Epithelial cell of esophagus (primary cell): ENCODE data around the gene RGS3.

ENCODE experiments used
- DNase-seq: peaks from one replicate; pipeline ENCODE4 v3.0.0; 2010; ENCODE audit warnings: low read depth
- H3K4me3 ChIP-seq: 2 replicates; pipeline ENCODE4 v1.5.1; 2011; ENCODE audit warnings: mild to moderate bottlenecking, low read length, control low read depth
- TF ChIP-seq, protein P1 (sequence below): IDR thresholded peaks from 2 replicates; pipeline ENCODE4 v1.5.1; 2011; ENCODE audit warnings: low read depth, mild to moderate bottlenecking, low read length, control low read depth, inconsistent platforms; ENCODE audit not compliant: insufficient read depth; ENCODE audit errors: missing control alignments

The RGS3 gene

DNA sequence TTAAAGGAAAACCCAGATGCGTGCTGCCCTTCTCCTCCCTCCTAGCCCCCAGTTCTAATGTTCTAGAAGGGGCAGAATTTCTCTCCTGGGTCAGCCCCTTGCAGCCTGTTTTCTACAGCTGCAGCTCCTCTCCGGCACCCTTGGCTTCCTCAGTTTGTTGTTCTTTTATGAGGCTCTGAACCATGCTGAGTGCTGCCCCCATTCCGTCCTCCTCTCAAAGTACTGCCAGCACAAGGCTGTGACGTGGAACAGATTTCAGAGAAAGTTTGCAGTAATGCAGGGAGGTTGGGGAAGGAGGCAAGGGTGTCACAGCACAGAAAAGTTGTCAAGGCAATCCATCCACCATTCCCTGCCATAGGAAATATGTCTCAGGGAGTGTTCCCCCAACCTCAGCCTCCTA lies 63.3 kb downstream of the RGS3 start:
- DNase-seq, result no peak
- TF ChIP-seq, protein P1, sequence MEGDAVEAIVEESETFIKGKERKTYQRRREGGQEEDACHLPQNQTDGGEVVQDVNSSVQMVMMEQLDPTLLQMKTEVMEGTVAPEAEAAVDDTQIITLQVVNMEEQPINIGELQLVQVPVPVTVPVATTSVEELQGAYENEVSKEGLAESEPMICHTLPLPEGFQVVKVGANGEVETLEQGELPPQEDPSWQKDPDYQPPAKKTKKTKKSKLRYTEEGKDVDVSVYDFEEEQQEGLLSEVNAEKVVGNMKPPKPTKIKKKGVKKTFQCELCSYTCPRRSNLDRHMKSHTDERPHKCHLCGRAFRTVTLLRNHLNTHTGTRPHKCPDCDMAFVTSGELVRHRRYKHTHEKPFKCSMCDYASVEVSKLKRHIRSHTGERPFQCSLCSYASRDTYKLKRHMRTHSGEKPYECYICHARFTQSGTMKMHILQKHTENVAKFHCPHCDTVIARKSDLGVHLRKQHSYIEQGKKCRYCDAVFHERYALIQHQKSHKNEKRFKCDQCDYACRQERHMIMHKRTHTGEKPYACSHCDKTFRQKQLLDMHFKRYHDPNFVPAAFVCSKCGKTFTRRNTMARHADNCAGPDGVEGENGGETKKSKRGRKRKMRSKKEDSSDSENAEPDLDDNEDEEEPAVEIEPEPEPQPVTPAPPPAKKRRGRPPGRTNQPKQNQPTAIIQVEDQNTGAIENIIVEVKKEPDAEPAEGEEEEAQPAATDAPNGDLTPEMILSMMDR, result no peak

DNA sequence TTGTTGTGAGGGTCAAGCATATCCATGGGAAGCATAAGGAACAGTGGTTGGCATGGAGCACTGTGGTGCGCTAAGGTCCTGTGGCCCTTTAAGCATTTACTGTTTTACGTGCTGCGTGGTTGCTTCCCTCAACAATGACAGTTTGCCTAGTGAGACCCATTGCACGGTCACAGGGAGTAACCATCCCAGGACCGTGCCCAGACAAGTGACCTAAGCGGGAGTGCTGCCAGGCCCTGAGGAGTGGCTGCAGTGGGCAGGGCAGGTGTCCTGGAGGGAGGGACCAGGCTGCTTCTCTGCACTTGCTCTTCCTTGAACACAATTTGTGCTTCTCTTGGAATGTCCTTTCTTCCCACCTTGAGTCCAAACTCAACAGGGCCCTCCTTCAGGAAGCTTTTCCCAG lies 64.6 kb downstream of the RGS3 start:
- TF ChIP-seq, protein P1, result no peak
- DNase-seq, result peak; percentile 17
- H3K4me3 ChIP-seq, result no peak overlapping the region

More for the DNA sequence above, 63.3 kb downstream of the RGS3 start:
- H3K4me3 ChIP-seq, result no peak overlapping the region

DNA sequence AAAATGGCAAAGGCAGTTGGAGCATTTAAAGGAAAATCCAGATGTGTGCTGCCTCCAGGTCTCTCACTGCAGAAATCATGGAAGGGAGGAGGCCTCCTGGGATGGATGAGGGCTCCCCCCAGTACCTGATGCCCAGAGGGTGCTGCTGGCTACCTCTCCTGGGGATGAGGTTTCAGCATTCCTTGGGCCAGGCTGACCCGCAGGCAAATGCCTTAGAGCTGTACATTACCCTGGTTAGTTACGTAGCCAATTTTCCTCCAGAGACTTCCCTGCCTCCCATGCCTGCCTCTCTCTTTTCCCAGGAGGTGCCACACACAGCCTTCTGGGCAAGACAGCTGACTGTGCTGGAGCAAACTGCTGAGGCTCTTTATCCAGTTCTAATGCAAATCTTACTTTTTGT lies 65.3 kb downstream of the RGS3 start:
- no peak overlapping the region for H3K4me3 ChIP-seq
- TF ChIP-seq, protein P1, result no peak
- no peak for DNase-seq

DNA sequence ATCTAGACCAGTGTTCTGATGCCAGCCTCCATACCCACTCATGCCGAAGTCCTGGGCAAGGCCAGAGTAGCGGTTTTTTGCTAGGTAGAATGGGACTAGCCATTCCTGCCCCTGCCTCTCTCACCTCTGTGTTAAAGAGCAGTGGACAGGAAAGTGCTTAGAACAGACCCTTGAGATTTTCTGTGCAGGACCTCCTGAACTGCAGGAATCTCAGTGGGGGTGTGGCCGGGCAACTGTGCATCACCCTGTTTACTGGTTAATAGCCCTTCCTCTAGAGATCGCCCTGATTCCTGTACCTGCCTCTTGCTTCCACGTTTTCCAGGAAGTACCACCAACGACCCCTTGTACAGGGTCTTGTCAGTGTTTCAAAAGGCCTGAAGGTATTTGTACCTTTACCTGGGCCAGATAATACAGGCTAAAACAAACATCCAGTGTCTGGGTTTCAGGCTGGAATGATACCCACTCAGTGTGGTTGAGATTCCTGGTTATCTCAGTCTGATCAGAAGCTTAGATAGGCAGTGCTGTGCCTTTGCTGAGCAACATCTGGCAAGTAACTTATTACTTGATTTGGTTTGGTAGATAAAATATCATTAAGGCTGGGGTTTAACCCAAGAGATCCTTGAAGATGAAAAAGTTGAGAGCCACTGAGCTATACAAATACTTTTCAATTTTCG lies 65.9 kb downstream of the RGS3 start:
- DNase-seq, result no peak
- TF ChIP-seq, protein P1, result no peak
- no peak overlapping the region for H3K4me3 ChIP-seq

DNA sequence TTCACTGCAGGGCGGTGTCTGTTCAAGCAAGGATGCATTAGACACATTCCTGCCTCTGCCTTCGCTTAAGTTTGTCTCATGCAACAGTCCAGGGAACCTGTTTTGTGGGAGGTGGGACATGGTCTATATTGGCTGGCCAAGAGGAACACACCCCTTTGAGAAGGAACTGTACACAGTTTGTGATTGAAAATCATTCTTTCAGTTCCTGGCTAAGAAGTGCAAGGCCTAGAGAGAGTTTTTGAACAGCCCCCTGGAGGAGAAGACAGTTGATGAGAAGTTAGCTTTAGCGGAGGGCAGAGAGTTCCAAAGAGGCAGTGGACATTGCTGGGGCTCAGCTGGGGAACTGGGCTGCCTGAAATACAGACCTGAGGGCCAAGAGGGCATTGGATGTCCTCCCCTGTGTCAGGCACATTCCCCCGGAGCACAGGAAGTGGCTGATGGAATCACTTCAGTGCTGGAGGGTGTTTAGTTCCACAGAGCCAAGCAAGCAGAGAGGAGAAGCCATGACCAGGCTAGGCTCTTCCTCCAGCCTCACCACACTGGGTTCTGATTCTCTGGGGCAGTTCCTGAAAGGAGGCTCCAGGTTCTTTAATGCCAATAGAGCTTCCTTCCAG lies 66.6 kb downstream of the RGS3 start:
- TF ChIP-seq, protein P1, result no peak
- H3K4me3 ChIP-seq, result no peak overlapping the region
- no peak for DNase-seq

DNA sequence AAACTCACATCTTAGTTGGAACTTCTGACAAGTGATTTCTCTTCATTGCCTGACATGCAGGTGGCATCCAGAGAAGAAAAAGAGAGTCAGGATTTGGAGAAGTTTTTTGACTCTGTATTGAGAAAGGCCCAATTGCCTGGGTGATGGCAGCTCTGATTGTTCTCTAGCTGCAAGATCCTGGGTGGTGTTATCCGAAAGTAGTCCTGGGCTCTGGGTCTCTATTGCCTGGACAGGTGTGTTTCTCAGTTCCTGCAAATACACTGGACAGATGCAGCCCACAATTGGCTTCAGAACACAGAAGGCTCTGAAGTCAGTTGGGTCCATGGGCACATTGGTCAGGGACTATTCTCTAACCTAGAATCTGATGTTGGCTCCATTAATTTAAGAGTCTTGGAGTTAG lies 67.4 kb downstream of the RGS3 start:
- DNase-seq, result no peak
- TF ChIP-seq, protein P1, result no peak
- H3K4me3 ChIP-seq, result no peak overlapping the region
